HG03103 (cell line): Measurements from ENCODE around the gene GATA6.

ENCODE experiments used
- ATAC-seq: cut with Tn5 transposase; IDR thresholded peaks from one replicate; pipeline ENCODE4 v1.9.1; 2021; ENCODE audit warnings: low read depth; ENCODE audit not compliant: unreplicated experiment

Gene GATA6

DNA sequence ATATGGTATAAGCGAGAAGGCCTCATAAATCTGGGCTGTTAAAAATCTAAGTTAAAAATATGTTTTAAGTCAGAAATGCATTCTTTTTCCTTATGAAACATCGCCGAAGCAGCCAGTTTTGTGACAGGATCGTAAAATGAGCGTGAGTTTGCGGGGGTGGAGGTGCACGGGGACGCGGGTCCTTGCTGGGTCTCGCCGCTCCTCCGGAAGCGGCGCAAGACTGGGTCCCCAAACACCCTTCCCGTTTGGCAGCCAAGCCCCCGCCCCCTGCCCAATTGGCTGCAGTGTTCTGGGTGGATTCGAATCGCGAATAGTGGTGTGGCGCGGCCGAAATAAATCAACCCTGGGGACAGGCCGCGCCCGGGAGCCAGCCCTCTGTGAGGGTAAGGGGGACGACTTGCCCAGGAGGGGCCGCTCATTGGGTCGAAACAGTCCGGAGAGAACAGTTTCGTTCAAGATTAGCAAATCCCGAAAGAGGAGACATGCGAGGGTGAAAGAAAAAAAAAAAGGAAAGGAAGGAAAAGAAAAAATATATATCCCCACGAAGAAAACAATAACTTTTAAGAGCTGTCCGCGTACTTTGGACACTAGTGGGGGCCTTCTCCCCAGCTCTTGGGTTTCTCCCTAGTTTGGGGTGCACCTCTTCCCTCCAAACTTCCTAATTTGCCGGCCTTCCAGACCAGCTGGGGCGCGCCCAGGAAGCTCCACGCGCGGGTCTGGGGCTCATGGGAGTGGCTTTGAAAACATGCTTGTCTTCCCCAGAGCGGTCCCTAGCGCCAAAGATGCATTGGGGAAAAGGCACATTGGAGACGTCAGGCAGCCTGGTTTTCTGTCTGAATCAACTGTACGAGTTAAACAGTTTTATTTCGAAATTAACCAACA, 3.1 kb upstream of the GATA6 start:
- no peak for ATAC-seq

DNA sequence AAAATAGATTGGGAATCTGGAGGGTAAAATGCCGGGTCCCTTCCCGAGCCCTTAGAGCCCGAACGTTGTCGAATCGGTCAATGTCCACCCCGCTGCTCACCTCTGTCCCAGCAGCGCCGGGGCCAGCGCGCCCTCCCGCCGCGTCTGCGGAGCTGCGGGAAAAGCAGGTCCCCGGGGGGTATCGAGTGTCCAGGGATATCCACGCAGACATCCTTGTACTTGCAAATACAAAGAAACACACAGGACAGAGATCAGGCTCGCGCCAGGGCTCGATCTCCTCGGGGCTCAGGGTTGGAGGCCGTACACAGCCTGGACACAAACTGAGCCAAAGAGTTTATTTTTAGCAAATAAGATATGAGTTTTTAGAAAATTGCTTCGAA, 2.3 kb upstream of the GATA6 start:
- no peak for ATAC-seq

- ATAC-seq: no peak
Observed at GRCh38 chr18:22167471-22168241, 1.7 kb upstream of the GATA6 start.

GRCh38 chr18:22168360-22168921, 948 bp upstream of the GATA6 start:
- no peak for ATAC-seq

DNA sequence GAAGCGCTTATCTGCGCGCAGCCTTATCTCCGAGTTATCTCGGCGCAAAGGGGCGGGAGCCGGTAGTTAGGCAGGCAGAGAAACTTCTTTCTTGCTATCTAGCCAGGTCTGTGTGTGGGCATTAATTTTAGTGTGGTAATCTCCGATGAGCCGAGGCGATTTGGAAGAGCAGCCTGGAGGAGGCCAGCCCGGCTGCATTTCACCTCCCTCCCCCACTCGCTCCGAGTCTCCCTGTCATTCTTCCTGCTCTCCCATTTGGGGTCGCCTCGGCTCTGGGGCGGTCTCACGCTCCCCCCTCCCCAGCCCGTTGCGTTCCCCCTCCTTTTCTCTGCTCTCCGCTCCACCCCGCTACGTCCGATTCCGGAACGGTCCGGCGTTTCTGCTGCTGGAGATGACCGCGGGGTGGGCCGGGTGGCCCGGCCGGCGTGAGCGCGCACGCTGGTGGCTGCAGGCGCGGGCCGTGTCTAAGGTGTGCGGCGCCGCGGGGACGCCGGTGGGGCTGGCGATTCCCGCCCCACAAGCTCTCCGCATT, 566 bp downstream of the GATA6 start:
- ATAC-seq: no peak

GRCh38 chr18:22170421-22171257, 1.2 kb downstream of the GATA6 start:
- no peak for ATAC-seq

DNA sequence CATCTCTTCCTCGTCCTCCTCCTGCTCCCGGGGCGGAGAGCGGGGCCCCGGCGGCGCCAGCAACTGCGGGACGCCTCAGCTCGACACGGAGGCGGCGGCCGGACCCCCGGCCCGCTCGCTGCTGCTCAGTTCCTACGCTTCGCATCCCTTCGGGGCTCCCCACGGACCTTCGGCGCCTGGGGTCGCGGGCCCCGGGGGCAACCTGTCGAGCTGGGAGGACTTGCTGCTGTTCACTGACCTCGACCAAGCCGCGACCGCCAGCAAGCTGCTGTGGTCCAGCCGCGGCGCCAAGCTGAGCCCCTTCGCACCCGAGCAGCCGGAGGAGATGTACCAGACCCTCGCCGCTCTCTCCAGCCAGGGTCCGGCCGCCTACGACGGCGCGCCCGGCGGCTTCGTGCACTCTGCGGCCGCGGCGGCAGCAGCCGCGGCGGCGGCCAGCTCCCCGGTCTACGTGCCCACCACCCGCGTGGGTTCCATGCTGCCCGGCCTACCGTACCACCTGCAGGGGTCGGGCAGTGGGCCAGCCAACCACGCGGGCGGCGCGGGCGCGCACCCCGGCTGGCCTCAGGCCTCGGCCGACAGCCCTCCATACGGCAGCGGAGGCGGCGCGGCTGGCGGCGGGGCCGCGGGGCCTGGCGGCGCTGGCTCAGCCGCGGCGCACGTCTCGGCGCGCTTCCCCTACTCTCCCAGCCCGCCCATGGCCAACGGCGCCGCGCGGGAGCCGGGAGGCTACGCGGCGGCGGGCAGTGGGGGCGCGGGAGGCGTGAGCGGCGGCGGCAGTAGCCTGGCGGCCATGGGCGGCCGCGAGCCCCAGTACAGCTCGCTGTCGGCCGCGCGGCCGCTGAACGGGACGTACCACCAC, 2.1 kb downstream of the GATA6 start:
- ATAC-seq: no peak

DNA sequence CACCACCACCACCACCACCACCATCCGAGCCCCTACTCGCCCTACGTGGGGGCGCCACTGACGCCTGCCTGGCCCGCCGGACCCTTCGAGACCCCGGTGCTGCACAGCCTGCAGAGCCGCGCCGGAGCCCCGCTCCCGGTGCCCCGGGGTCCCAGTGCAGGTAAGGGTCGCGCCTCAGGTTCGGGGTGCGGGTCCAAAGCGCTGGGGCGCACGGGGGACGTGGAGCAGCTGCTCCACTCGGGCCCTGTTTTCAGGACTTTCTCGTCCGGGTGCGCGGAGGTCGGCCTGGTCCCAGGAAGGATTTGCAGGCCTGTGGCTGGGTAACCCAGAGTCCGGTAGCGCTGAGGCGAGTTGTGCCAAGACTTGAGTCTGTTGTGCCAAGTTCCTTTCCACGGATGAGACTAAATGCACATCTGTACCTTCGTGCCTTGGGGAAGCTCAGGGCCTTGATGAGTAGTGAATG, 2.8 kb downstream of the GATA6 start:
- ATAC-seq: no peak

- ATAC-seq: no peak
Observed at GRCh38 chr18:22172594-22173049, 3.2 kb downstream of the GATA6 start.

DNA sequence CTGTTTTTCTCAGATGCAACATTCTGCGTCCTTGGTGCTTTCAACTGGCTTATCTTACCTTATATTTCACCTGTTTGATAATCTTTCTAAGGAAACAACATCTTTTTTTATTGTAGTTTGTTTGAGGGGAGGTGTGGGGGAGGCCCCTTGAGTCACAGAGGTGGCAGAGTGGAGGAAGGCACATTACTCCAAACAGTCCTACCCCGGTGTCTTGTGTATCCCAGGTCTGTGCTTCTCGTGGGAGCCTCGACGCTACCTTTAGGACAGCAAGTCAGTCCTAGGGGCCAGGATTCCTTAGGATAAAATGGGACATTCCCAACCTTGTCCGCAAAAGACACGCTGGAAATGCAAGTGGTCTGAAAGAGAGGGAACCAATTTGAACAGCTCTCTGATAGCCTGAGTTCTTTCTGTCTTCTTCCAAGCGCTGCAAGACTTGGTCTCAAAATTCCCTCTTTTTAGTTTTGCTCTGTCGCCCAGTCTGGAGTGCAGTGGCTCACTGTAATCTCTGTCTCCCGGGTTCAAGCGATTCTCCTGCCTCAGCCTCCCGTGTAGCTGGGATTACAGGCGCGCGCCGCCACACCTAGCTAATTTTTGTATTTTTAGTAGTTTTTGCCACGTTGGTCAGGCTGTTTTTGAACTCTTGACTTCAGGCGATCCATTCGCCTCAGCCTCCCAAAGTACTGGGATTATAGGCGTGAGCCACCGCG, 4.0 kb downstream of the GATA6 start:
- ATAC-seq: no peak

DNA sequence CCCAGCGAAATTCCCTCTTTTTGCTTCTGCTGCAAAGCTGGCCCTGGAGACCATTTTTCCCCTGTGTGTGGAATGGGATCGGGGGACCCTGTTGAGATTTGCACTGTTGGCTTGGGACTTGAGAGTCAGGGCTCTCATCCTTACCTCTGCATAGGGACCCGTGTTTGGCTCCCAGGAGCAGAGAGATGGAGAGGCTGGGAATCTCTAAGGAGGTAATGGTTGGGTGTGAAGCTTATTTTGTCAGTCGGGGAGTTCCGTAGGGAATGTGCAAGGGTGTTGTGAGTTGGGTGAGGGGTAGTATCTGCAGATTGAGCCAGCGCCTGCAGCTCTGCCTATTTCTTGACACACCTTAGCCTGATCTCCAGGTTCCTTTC, 4.5 kb downstream of the GATA6 start:
- ATAC-seq: no peak

GRCh38 chr18:22174341-22175145, 5.2 kb downstream of the GATA6 start:
- ATAC-seq: no peak

- no peak for ATAC-seq
Observed at GRCh38 chr18:22175346-22175745, 6.0 kb downstream of the GATA6 start.

- ATAC-seq: no peak
Observed at GRCh38 chr18:22176420-22177326, 7.3 kb downstream of the GATA6 start.

GRCh38 chr18:22177327-22177871, 8.0 kb downstream of the GATA6 start:
- no peak for ATAC-seq

DNA sequence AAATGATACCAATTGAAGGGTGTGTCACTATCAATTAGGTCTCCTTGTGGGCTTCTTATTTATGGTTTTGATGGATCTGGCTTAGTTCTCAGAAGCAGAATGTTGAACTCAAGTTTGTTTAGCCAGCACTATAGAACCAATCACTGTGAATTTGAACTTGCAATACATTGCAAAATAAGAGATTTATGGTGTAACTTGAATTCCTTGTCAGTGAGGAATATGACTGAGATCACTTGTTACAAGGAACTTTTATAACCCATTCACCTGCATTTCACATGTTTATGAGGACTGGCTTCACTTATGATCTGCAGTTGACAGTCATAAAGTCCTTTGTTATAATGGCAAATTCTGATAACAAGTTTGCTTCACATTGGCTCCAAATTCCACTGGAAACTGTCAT, 9.8 kb downstream of the GATA6 start:
- no peak for ATAC-seq

GRCh38 chr18:22179631-22180030, 10.2 kb downstream of the GATA6 start:
- no peak for ATAC-seq
